ENCODE measurements around the gene ULK1.

ULK1 gene

GRCh38 chr12:131894981-131895639 is 688 bp downstream of the ULK1 start:
- Histone ChIP-seq H3K36me3 (ENCODE audit: insufficient read depth, low read length) (peaks cover 13% of the 10 kb centered on the region; the same call in 1 of the 2 replicates), H3K9me3 (ENCODE audit: low read depth, low read length) (no peaks in the 10 kb centered on the region), H3K9ac (ENCODE audit: insufficient read length) (peak overlapping the region; percentile 95), H3K4me3 (peak overlapping the region; percentile 94), H3K27ac (no peak overlapping the region)
- no peak for TF ChIP-seq EZH2 (IDR thresholded peaks at IDR 0.05)
- no peak for TF ChIP-seq FOXP2 (optimal IDR thresholded peaks at IDR 0.05; ENCODE audit: control extremely low read depth, extremely low read length, insufficient read depth)
- no peak for TF ChIP-seq POLR2AphosphoS5 (IDR thresholded peaks at IDR 0.05; ENCODE audit: borderline replicate concordance, low read depth, low read length)
- DNase-seq (ENCODE audit: low read depth, low spot score), result no peak

GRCh38 chr12:131895640-131896079 is 1.2 kb downstream of the ULK1 start:
- Histone ChIP-seq H3K9me3 (ENCODE audit: low read depth, low read length) (no peaks in the 10 kb centered on the region), H3K36me3 (ENCODE audit: insufficient read depth, low read length) (peaks cover 13% of the 10 kb centered on the region; the same call in 1 of the 2 replicates), H3K27ac (no peak overlapping the region), H3K4me3 (peak overlapping the region; percentile 94), H3K9ac (ENCODE audit: insufficient read length) (peak overlapping the region; percentile 95)
- DNase-seq (ENCODE audit: low read depth, low spot score), result no peak
- TF ChIP-seq FOXP2 (optimal IDR thresholded peaks at IDR 0.05; ENCODE audit: control extremely low read depth, extremely low read length, insufficient read depth) (no peak), EZH2 (IDR thresholded peaks at IDR 0.05) (no peak)

GRCh38 chr12:131896080-131896810 is 1.8 kb downstream of the ULK1 start:
- no peak for DNase-seq (ENCODE audit: low read depth, low spot score)
- Histone ChIP-seq H3K9me3 (ENCODE audit: low read depth, low read length) (no peaks in the 10 kb centered on the region), H3K27ac (no peak overlapping the region), H3K9ac (ENCODE audit: insufficient read length) (peak overlapping the region; percentile 95), H3K36me3 (ENCODE audit: insufficient read depth, low read length) (peaks cover 13% of the 10 kb centered on the region; the same call in 1 of the 2 replicates), H3K4me3 (peak overlapping the region; percentile 94)
- no peak for TF ChIP-seq POLR2AphosphoS5 (IDR thresholded peaks at IDR 0.05; ENCODE audit: borderline replicate concordance, low read depth, low read length)
- no peak for TF ChIP-seq EZH2 (IDR thresholded peaks at IDR 0.05)

GRCh38 chr12:131896811-131897270 is 2.4 kb downstream of the ULK1 start:
- no peaks in the 10 kb centered on the region for H3K9me3 ChIP-seq (ENCODE audit: low read depth, low read length)
- no peak for DNase-seq (ENCODE audit: low read depth, low spot score)
- TF ChIP-seq POLR2AphosphoS5 (IDR thresholded peaks at IDR 0.05; ENCODE audit: borderline replicate concordance, low read depth, low read length) (no peak), FOXP2 (optimal IDR thresholded peaks at IDR 0.05; ENCODE audit: control extremely low read depth, extremely low read length, insufficient read depth) (no peak), EZH2 (IDR thresholded peaks at IDR 0.05) (no peak)
- no peak overlapping the region for H3K4me3 ChIP-seq
- no peak overlapping the region for H3K27ac ChIP-seq
- no peak overlapping the region for H3K9ac ChIP-seq (ENCODE audit: insufficient read length)
- peaks cover 13% of the 10 kb centered on the region; the same call in 1 of the 2 replicates for H3K36me3 ChIP-seq (ENCODE audit: insufficient read depth, low read length)

- H3K9me3 ChIP-seq (ENCODE audit: low read depth, low read length), result no peaks in the 10 kb centered on the region
- H3K36me3 ChIP-seq (ENCODE audit: insufficient read depth, low read length), result peaks cover 13% of the 10 kb centered on the region; the same call in 1 of the 2 replicates
- DNase-seq (ENCODE audit: low read depth, low spot score), result no peak
- TF ChIP-seq POLR2AphosphoS5 (IDR thresholded peaks at IDR 0.05; ENCODE audit: borderline replicate concordance, low read depth, low read length), result no peak
- no peak for TF ChIP-seq EZH2 (IDR thresholded peaks at IDR 0.05)
- no peak for TF ChIP-seq FOXP2 (optimal IDR thresholded peaks at IDR 0.05; ENCODE audit: control extremely low read depth, extremely low read length, insufficient read depth)
- H3K27ac ChIP-seq, result no peak overlapping the region
- no peak overlapping the region for H3K9ac ChIP-seq (ENCODE audit: insufficient read length)
- no peak overlapping the region for H3K4me3 ChIP-seq
Observed at GRCh38 chr12:131897276-131897675, 2.9 kb downstream of the ULK1 start.

GRCh38 chr12:131897875-131898274 is 3.5 kb downstream of the ULK1 start:
- no peaks in the 10 kb centered on the region for H3K9me3 ChIP-seq (ENCODE audit: low read depth, low read length)
- TF ChIP-seq FOXP2 (optimal IDR thresholded peaks at IDR 0.05; ENCODE audit: control extremely low read depth, extremely low read length, insufficient read depth) (no peak), EZH2 (IDR thresholded peaks at IDR 0.05) (no peak), POLR2AphosphoS5 (IDR thresholded peaks at IDR 0.05; ENCODE audit: borderline replicate concordance, low read depth, low read length) (no peak)
- no peak overlapping the region for H3K4me3 ChIP-seq
- peaks cover 13% of the 10 kb centered on the region; the same call in 1 of the 2 replicates for H3K36me3 ChIP-seq (ENCODE audit: insufficient read depth, low read length)
- H3K9ac ChIP-seq (ENCODE audit: insufficient read length), result no peak overlapping the region
- no peak for DNase-seq (ENCODE audit: low read depth, low spot score)
- H3K27ac ChIP-seq, result no peak overlapping the region

GRCh38 chr12:131900397-131900796 is 6.0 kb downstream of the ULK1 start:
- TF ChIP-seq FOXP2 (optimal IDR thresholded peaks at IDR 0.05; ENCODE audit: control extremely low read depth, extremely low read length, insufficient read depth) (no peak), POLR2AphosphoS5 (IDR thresholded peaks at IDR 0.05; ENCODE audit: borderline replicate concordance, low read depth, low read length) (no peak), EZH2 (IDR thresholded peaks at IDR 0.05) (no peak)
- Histone ChIP-seq H3K9me3 (ENCODE audit: low read depth, low read length) (no peaks in the 10 kb centered on the region), H3K36me3 (ENCODE audit: insufficient read depth, low read length) (peaks cover 13% of the 10 kb centered on the region; the same call in 1 of the 2 replicates), H3K27ac (no peak overlapping the region), H3K4me3 (no peak overlapping the region), H3K9ac (ENCODE audit: insufficient read length) (no peak overlapping the region)
- no peak for DNase-seq (ENCODE audit: low read depth, low spot score)

- Histone ChIP-seq H3K36me3 (ENCODE audit: insufficient read depth, low read length) (peaks cover 11% of the 10 kb centered on the region; the same call in 1 of the 2 replicates), H3K27ac (no peak overlapping the region), H3K9me3 (ENCODE audit: low read depth, low read length) (no peaks in the 10 kb centered on the region), H3K9ac (ENCODE audit: insufficient read length) (no peak overlapping the region), H3K4me3 (no peak overlapping the region)
- DNase-seq (ENCODE audit: low read depth, low spot score), result no peak
- TF ChIP-seq POLR2AphosphoS5 (IDR thresholded peaks at IDR 0.05; ENCODE audit: borderline replicate concordance, low read depth, low read length) (no peak), EZH2 (IDR thresholded peaks at IDR 0.05) (no peak), FOXP2 (optimal IDR thresholded peaks at IDR 0.05; ENCODE audit: control extremely low read depth, extremely low read length, insufficient read depth) (no peak)
Observed at GRCh38 chr12:131901431-131902331, 7.3 kb downstream of the ULK1 start.
